HG02840 (cell line): ENCODE data around the gene INHBB.
"Not testable (repeated sequence)": the region's sequence is repeated elsewhere in the genome, so short reads cannot be mapped to it uniquely, and the experiment has no call there.

Experiments
- ATAC-seq: cut with Tn5 transposase; IDR thresholded peaks from one replicate; pipeline ENCODE4 v1.9.1; 2021; ENCODE audit warnings: mild to moderate bottlenecking, moderate library complexity, moderate number of reproducible peaks; ENCODE audit not compliant: unreplicated experiment, low FRiP score

The INHBB gene

DNA sequence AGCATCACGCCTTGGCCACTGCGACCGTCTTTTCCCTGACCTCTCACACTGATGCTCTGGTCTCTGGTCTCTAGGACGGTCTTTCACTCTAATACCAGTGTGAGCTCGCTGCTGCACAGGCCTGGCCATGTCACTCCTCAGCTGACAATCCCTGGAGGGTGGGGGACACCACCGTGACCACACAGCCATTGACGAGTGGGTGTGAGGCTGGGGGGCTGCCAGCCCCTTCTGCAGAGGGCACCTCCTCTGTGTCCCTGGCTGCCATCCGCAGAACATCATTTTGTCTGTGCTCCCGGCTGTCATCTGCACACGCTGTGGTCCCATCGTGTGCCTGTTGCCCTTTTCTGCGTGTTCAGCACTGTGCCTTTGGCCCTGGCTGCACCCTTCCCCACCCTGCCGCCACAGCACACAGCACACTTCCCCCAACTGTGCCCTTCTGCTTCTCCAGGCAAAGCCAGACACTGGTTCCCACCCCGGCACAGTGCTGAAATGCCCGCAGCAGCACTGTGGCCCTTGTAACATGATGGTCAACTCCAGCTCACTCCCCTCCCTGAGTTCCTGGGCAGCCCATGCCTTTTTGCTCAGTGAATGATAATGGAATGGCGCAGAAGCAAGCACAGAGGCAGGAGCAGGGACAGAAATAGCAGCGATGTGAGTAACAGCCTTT is 30.4 kb upstream of the INHBB start:
- no peak for ATAC-seq

- no peak for ATAC-seq
Observed at GRCh38 chr2:120316071-120316470, 29.9 kb upstream of the INHBB start.

- no peak for ATAC-seq
Observed at GRCh38 chr2:120316528-120317179, 29.3 kb upstream of the INHBB start.

GRCh38 chr2:120317180-120317533 is 28.8 kb upstream of the INHBB start:
- ATAC-seq, result no peak

DNA sequence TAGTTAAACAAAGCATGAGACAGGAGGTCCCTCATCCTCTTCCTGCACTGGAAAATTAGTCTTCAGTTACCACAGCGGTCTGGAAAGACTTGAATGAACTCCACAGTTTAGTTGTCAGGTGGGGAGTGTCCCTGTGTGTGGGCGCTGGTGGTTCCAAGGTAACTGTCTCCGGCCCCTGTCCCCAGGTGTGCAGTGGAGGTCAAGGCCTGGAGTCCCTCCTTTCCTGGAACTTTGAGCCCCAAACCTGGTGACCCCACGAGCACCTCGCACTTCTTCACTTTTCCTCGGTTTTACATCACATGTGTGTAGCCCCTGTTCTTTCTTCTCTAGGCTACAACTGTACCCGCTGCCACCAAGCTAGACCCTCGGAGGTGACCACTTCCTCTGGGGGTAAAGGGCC is 28.0 kb upstream of the INHBB start:
- ATAC-seq, result no peak

- ATAC-seq, result no peak
Observed at GRCh38 chr2:120318626-120319025, 27.3 kb upstream of the INHBB start.

- ATAC-seq, result no peak
Observed at GRCh38 chr2:120319123-120319522, 26.8 kb upstream of the INHBB start.

DNA sequence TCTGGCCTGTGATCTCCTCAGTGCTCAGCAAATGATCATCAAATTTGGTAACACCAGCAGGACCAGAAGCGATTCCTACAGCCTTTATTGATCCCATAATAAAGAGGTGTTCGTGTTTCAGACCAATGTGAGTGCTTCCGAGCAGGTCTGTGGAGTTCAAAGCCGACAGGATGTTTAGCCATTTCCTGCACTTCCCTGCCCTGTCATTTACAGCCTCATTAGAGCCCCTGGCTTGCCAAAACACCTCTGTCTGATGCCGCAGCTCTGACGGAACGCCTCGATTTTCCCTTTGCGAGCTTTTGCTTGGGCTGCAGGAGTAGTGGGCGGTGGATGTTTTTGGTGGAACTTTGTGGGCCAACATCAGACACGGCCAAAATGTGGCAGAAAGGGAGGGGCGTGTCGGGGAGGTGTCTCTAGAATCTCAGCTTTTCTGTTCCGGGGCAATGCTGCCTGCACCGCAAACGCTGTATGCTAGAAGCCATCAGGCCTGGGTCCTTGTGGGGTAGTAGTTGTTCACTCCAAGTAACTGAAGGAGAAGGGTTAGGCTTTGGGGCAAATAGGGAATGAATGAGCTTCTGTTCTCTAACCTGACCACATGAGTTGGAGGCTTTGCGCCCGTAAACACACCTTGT is 26.1 kb upstream of the INHBB start:
- ATAC-seq, result no peak

- no peak for ATAC-seq
Observed at GRCh38 chr2:120320318-120320851, 25.6 kb upstream of the INHBB start.

- ATAC-seq, result not testable (repeated sequence)
Observed at GRCh38 chr2:120320887-120321556, 24.9 kb upstream of the INHBB start.

DNA sequence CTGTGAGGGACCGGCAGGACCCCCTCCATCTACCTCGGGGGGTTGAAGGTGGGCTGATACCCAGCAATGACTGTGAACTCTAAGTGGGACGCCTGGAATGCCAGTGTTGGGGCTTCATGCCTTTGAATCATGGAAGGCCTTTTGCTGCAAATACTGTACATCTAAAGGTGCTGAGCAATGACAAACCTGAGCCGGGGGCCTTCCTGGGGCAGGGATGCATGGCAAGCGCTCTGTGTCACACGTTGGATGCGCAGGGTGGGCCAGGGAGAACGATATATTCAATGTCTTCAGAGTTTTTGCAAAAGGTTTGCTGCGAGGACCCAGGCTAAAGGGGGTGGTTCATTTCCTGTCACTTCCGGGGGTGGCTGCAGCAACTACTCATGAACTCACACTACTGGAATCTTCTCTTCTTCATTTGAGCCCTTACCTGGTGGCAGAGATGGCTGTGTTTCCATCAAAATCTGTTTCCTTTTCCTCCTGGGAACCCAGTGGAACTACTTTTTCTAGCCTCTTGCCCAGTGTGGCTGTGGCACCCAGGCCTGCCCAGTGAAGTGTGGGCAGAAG is 24.1 kb upstream of the INHBB start:
- ATAC-seq, result no peak

- no peak for ATAC-seq
Observed at GRCh38 chr2:120322329-120322728, 23.6 kb upstream of the INHBB start.

- no peak for ATAC-seq
Observed at GRCh38 chr2:120323214-120323613, 22.7 kb upstream of the INHBB start.

DNA sequence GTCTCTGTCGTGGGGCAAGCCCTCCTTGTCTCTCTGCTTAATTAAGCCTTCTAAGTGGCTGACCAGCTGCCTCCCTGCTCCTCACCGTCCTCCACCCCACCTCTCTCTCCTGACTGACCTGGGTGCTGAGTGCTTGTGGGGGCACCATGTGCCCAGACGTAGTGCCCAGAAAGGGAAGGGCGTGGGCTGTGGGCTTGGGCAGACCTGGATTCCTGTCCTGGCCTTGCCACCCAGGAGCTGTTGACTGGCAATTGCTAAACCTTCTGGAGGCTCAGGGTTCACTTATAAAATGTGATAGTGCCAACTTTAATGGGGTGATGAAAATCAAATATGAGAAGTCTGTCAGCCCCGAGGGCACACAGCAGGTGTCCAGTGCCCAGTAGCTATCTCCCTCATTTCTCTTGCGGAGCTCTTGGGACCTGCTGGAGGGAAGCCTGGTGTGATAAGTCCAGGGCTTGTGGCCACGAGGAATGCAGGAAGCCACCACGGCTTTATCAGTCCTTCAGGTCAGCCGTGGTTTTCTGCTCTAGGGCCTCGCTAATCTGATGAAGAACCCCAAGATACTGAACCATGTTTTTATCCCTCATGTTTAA is 22.0 kb upstream of the INHBB start:
- no peak for ATAC-seq

- no peak for ATAC-seq
Observed at GRCh38 chr2:120324933-120325332, 21.0 kb upstream of the INHBB start.

GRCh38 chr2:120326066-120326465 is 19.9 kb upstream of the INHBB start:
- ATAC-seq, result no peak

DNA sequence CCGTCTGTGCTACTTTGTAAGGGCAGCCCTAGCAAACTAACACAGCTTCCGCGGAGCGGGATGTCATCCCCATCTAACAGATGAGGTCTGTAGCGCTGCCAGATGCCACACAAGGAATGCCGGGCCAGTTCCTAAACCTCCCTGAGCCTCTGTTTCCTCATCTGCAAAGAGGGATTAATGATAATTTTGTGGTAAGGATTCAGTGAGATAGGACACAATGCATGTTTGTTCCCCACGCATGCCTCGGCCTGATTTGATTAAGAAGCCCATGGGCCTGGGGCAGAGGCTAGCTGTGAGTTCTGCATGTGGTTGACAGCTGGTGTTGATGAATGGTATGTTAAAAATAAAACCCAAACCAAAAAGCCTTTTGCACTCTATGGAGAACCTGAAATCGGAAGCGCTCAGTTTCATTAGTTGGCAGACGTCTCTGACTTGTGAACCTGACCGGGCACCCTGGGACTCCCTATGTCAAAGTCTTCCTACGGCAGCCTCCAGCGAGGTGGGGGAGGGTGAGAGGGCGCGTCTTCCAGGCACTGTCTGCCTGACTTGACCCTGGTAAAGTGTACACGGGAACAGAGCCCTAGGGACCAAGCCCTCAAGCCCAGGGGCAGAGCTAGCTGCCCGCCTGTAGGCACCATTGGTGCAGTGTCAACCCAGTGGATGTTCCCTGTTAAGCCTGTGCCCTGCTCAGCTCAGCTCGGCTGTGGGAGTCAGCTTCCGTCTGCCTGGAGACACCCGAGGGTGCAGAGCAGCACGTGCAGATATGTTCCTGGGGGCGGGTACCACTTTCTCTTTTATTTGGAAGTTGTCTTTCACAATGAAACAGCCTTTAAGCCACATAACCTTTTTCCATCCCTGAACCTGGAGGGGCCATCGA is 14.8 kb upstream of the INHBB start:
- ATAC-seq, result no peak

DNA sequence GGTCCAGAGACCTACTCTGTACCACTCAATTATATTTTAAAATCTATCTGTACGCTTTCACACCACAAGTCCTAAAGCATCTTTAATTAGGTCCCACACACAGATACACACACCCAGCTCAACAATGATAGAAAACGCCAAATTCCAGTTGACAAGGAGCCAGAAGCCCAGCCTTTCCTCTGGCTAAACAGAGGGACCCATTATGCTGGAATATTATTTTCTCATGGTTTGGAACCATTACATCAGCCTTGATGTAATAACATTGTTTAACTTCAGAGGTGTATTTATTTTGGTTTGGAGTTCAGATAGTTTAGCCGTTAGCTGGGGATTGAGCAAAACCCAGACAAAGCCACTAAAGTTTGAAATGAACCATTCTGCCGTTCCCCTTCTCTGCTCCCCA is 14.0 kb upstream of the INHBB start:
- no peak for ATAC-seq

- no peak for ATAC-seq
Observed at GRCh38 chr2:120332384-120332783, 13.6 kb upstream of the INHBB start.

GRCh38 chr2:120334068-120334467 is 11.9 kb upstream of the INHBB start:
- no peak for ATAC-seq
